ENCODE data around the gene TSPAN19.

Gene TSPAN19

GRCh38 chr12:84973026-84973425 lies 63.1 kb downstream of the TSPAN19 start:
- no peak overlapping the region for H3K27ac ChIP-seq (ENCODE audit: low read depth, low read length)
- H3K36me3 ChIP-seq (ENCODE audit: insufficient read depth, low read length): no peaks in the 10 kb centered on the region
- H3K9ac ChIP-seq (ENCODE audit: low read length): no peak overlapping the region
- no peaks in the 10 kb centered on the region for H3K27me3 ChIP-seq (ENCODE audit: control insufficient read depth in 1 of 2, insufficient read depth in 2 of 2, low read length in 2 of 2)
- no peaks in the 10 kb centered on the region for H3K4me1 ChIP-seq (ENCODE audit: insufficient read depth, low read length)
- no peaks in the 10 kb centered on the region for H3K9me3 ChIP-seq (ENCODE audit: low read length)
- no peak overlapping the region for H3K4me3 ChIP-seq (ENCODE audit: low read depth in 1 of 2, low read length in 2 of 2)

GRCh38 chr12:84969226-84969625 lies 66.9 kb downstream of the TSPAN19 start:
- H3K4me1 ChIP-seq (ENCODE audit: insufficient read depth, low read length): no peaks in the 10 kb centered on the region
- no peaks in the 10 kb centered on the region for H3K36me3 ChIP-seq (ENCODE audit: insufficient read depth, low read length)
- no peak overlapping the region for H3K27ac ChIP-seq (ENCODE audit: low read depth, low read length)
- no peak overlapping the region for H3K9ac ChIP-seq (ENCODE audit: low read length)
- no peak overlapping the region for H3K4me3 ChIP-seq (ENCODE audit: low read depth in 1 of 2, low read length in 2 of 2)
- no peaks in the 10 kb centered on the region for H3K9me3 ChIP-seq (ENCODE audit: low read length)
- no peaks in the 10 kb centered on the region for H3K27me3 ChIP-seq (ENCODE audit: control insufficient read depth in 1 of 2, insufficient read depth in 2 of 2, low read length in 2 of 2)

Data from muscle layer of colon (tissue), 2 donors.